AG04450 (cell line): ENCODE measurements around the gene ERCC1. TPM values are rescaled to one million over a fixed set of nuclear protein-coding genes. Genes with fewer than 3 reads are reported as not detected.
A peak's percentile ranks its signal among the peaks of the same experiment; 100 is the strongest.

Source experiments
- CTCF ChIA-PET: fragments of 300-600, 350-600 bp; formaldehyde crosslinking; extraction: SDS; loops from one replicate; lab custom pipeline; 2022; ENCODE audit warnings: antibody characterized with exemption, inconsistent platforms; lab: Charles Lee
- POLR2A ChIA-PET: fragments of 350-600 bp; formaldehyde crosslinking; extraction: SDS; loops from one replicate; lab custom pipeline; 2021; ENCODE audit warnings: antibody characterized with exemption, inconsistent platforms; lab: Yijun Ruan, JAX
- DNase-seq: peaks from one replicate; pipeline ENCODE4 v3.0.0-alpha.2; 2011; ENCODE audit warnings: low read depth, low spot score
- H3K27ac ChIP-seq: one replicate; pipeline ENCODE4 v1.5.1; 2012; ENCODE audit warnings: low read depth, low read length, control low read depth
- H3K27me3 ChIP-seq: one replicate; pipeline ENCODE4 v1.6.0; 2012; ENCODE audit warnings: low read length; ENCODE audit not compliant: control insufficient read depth, insufficient read depth
- H3K4me3 ChIP-seq: 2 replicates; pipeline ENCODE4 v1.5.1; 2011; ENCODE audit warnings: mild to moderate bottlenecking, low read depth, low read length, control low read depth
- H3K9me3 ChIP-seq: 2 replicates; pipeline ENCODE4 v1.5.1; 2012; ENCODE audit warnings: low read length; ENCODE audit not compliant: control insufficient read depth, insufficient read depth
- polyA plus RNA-seq: library from polyadenylated mRNA; depleted of rRNA; stranded (reverse); fragments of >200 nt; gene quantifications from 2 replicates; pipeline ENCODE4 v1.2.3, GENCODE V29; 2011
- TF ChIP-seq, protein P1 (sequence below): IDR thresholded peaks from 2 replicates; pipeline ENCODE4 v1.5.1; 2011; ENCODE audit warnings: low read depth, low read length, control low read depth, inconsistent platforms

The ERCC1 gene
- polyA plus RNA-seq, 1 experiment: 75.8 TPM

DNA sequence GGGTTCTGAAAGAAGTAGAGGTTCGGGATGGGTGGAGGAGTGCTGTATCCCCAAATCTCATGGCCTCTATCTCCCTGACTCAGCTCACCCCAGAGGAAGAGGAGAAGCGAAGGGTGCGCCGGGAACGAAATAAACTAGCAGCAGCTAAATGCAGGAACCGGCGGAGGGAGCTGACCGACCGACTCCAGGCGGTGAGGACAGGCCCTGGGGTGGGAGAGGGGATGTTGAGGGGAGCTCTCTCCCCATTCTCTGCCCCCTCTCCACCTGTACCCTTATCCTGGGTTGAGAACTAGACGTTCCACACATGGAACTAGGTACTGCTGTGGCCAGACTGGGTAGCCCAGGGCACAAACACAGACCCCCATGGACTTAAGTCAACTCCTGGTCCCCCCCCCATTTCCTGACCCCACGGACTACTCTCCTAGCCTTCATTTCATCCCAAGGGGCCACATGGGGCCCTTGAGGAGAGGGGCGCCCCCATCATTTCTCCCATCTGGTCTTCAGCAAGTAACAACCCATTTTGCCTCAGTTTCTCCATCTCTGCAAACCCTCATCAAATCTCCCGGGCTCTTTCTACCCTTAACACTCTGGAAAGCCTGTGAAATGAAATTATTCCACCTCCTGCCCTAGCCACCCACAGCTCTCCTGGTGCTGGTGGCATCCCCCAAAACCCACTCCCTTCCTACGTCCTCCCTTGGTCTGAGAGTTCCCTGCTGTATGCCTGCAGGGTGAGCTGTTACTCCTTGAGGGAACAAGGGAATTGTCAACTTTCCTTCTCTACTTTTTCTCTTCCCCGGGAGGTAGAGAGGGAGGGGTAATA, 47.6 kb upstream of the ERCC1 start:
- Histone ChIP-seq H3K27me3 (no peaks in the 10 kb centered on the region), H3K4me3 (no peak overlapping the region), H3K9me3 (no peaks in the 10 kb centered on the region; the same call in 1 of the 2 replicates), H3K27ac (no peak overlapping the region)
- no peak for DNase-seq
- CTCF ChIA-PET: interaction anchor here (1.1 to 2.7 kb wide), 3 partner anchors 14 to 43 kb away, joined by 3 to 12 read pairs (median 5); no protein-coding TSS in a partner anchor
- TF ChIP-seq, protein P1, sequence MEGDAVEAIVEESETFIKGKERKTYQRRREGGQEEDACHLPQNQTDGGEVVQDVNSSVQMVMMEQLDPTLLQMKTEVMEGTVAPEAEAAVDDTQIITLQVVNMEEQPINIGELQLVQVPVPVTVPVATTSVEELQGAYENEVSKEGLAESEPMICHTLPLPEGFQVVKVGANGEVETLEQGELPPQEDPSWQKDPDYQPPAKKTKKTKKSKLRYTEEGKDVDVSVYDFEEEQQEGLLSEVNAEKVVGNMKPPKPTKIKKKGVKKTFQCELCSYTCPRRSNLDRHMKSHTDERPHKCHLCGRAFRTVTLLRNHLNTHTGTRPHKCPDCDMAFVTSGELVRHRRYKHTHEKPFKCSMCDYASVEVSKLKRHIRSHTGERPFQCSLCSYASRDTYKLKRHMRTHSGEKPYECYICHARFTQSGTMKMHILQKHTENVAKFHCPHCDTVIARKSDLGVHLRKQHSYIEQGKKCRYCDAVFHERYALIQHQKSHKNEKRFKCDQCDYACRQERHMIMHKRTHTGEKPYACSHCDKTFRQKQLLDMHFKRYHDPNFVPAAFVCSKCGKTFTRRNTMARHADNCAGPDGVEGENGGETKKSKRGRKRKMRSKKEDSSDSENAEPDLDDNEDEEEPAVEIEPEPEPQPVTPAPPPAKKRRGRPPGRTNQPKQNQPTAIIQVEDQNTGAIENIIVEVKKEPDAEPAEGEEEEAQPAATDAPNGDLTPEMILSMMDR: no peak
- POLR2A ChIA-PET: no interaction called here

- Histone ChIP-seq H3K4me3 (no peak overlapping the region), H3K27me3 (no peaks in the 10 kb centered on the region), H3K9me3 (no peaks in the 10 kb centered on the region; the same call in 1 of the 2 replicates), H3K27ac (no peak overlapping the region)
- CTCF ChIA-PET: interaction anchor here (1.1 kb wide), 1 partner anchor 31 kb away, joined by 5 read pairs; no protein-coding TSS in a partner anchor
- DNase-seq: no peak
- TF ChIP-seq, protein P1: no peak
- POLR2A ChIA-PET: no interaction called here
Measured at GRCh38 chr19:45470762-45471081, 47.0 kb upstream of the ERCC1 start.

- POLR2A ChIA-PET: interaction anchor here (1.4 to 2.8 kb wide), 2 partner anchors 8 to 15 kb away, joined by 15 to 22 read pairs; no protein-coding TSS in a partner anchor
- TF ChIP-seq, protein P1: no peak
- CTCF ChIA-PET: interaction anchor here (0.5 to 5.0 kb wide), 6 partner anchors 9 to 31 kb away, joined by 4 to 36 read pairs (median 5); no protein-coding TSS in a partner anchor
- Histone ChIP-seq H3K4me3 (peak overlapping the region; percentile 96), H3K27me3 (no peaks in the 10 kb centered on the region), H3K27ac (peak overlapping the region; percentile 94), H3K9me3 (no peaks in the 10 kb centered on the region; the same call in 1 of the 2 replicates)
- DNase-seq: no peak
Measured at GRCh38 chr19:45469945-45470761, 46.4 kb upstream of the ERCC1 start.

DNA sequence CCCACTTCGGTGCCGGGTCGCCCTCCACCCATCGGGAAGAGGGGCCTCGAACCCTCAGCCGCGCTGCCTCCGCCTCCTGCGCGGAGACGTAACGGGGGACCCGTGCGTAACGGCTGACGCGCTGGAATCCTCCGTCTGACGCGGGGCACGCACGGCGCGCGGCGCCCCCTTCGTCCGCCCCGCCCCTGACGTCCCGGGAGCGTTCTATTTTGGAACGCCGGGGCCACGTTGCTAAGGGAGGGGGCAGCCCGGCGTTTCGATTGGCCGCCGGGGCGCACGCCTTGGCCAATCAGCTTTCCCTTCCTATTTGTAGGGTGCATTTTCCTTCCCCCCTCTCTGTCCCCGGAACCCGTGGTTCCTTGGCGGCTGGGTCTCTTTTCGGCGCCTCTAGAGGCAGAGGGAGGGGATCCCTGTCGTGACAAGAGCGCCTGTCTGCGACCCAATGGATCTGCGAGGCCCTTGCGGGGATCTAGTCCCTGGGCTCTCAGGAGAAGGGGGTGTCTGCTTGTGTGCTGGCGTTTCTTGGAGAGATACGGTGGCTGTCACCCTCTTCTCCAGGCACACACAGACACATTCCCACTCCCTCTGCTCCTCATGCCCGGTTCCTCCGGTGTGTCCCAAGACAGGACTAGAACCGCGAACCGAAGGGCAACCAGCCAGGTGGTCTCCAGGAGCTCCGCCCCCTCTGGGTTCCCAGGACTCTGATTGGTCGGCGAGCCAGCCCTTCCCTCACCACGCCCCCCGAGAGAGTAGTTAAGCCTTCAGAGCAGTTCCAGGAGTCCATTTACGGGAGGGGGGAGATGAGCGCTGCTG, 45.6 kb upstream of the ERCC1 start:
- Histone ChIP-seq H3K27me3 (no peaks in the 10 kb centered on the region), H3K27ac (peak overlapping the region; percentile 94), H3K9me3 (no peaks in the 10 kb centered on the region; the same call in 1 of the 2 replicates), H3K4me3 (peak overlapping the region; percentile 96)
- TF ChIP-seq, protein P1: no peak
- DNase-seq: peak; percentile 84
- CTCF ChIA-PET: interaction anchor here (1.1 to 5.0 kb wide), 4 partner anchors 9 to 30 kb away, joined by 4 to 36 read pairs (median 11); no protein-coding TSS in a partner anchor
- POLR2A ChIA-PET: interaction anchor here (0.6 to 2.8 kb wide), 5 partner anchors 9 to 248 kb away, joined by 3 to 22 read pairs (median 9); no protein-coding TSS in a partner anchor
